GM12891 (cell line): Measurements from ENCODE around the gene DHRS4.
"Not testable (repeated sequence)": the region's sequence is repeated elsewhere in the genome, so short reads cannot be mapped to it uniquely, and the experiment has no call there.

Source experiments
- DNase-seq: peaks from one replicate; pipeline ENCODE4 v3.0.0; 2011; ENCODE audit warnings: low spot score; ENCODE audit not compliant: insufficient read length
- FAIRE-seq: peaks from 2 replicates; lab custom pipeline; 2011; peaks lifted over from hg19 to GRCh38; lab: Jason Lieb, UNC
- PAX5 ChIP-seq: IDR thresholded peaks from 2 replicates; pipeline ENCODE4 v1.6.1; 2011; ENCODE audit warnings: low read length, moderate library complexity, mild to moderate bottlenecking; ENCODE audit not compliant: insufficient read depth, severe bottlenecking
- POLR2A ChIP-seq: IDR thresholded peaks from 2 replicates; pipeline ENCODE4 v1.6.1; 2011; ENCODE audit warnings: low read depth, low read length, control low read depth
- POLR2AphosphoS5 ChIP-seq: IDR thresholded peaks from 2 replicates; pipeline ENCODE4 v1.6.1; 2011; ENCODE audit warnings: low read depth, low read length, control low read depth
- POU2F2 ChIP-seq: IDR thresholded peaks from 2 replicates; pipeline ENCODE4 v1.6.1; 2011; ENCODE audit warnings: low read depth, mild to moderate bottlenecking, control low read depth, low read length, moderate library complexity
- SPI1 ChIP-seq: IDR thresholded peaks from 2 replicates; pipeline ENCODE4 v1.6.1; 2011; ENCODE audit warnings: low read depth, low read length, control low read depth
- TAF1 ChIP-seq: IDR thresholded peaks from 2 replicates; pipeline ENCODE4 v1.6.1; 2011; ENCODE audit warnings: low read depth, low read length, control low read depth

Gene DHRS4

GRCh38 chr14:23961704-23962103, 8.1 kb downstream of the DHRS4 start:
- not testable (repeated sequence) for DNase-seq, FAIRE-seq

GRCh38 chr14:23969130-23969480, 15.5 kb downstream of the DHRS4 start:
- DNase-seq, FAIRE-seq: not testable (repeated sequence)

GRCh38 chr14:23969481-23970282, 16.1 kb downstream of the DHRS4 start:
- peak; percentile 77 for FAIRE-seq
- DNase-seq, result not testable (repeated sequence)

- not testable (repeated sequence) for DNase-seq
- peak; percentile 43 for FAIRE-seq
Observed at GRCh38 chr14:23970283-23970659, 16.7 kb downstream of the DHRS4 start.

GRCh38 chr14:23973178-23973577, 19.6 kb downstream of the DHRS4 start:
- not testable (repeated sequence) for FAIRE-seq, DNase-seq

GRCh38 chr14:23974041-23974440, 20.5 kb downstream of the DHRS4 start:
- not testable (repeated sequence) for FAIRE-seq, DNase-seq

- peak; percentile 28 for FAIRE-seq
- not testable (repeated sequence) for DNase-seq
Observed at GRCh38 chr14:23977208-23977607, 23.6 kb downstream of the DHRS4 start.

- not testable (repeated sequence) for DNase-seq, FAIRE-seq
Observed at GRCh38 chr14:23981951-23982813, 28.6 kb downstream of the DHRS4 start.

GRCh38 chr14:23984891-23985602, 31.5 kb downstream of the DHRS4 start:
- DNase-seq (no peak), FAIRE-seq (no peak)
- TF ChIP-seq POU2F2, result no peak
- TF ChIP-seq POLR2A, result no peak
- TF ChIP-seq PAX5, result no peak
- TF ChIP-seq SPI1, result no peak
- TF ChIP-seq TAF1, result no peak
- TF ChIP-seq POLR2AphosphoS5, result no peak

- not testable (repeated sequence) for FAIRE-seq, DNase-seq
Observed at GRCh38 chr14:23988223-23988606, 34.6 kb downstream of the DHRS4 start.

GRCh38 chr14:23988607-23989363, 35.2 kb downstream of the DHRS4 start, which contains the start of gene DHRS4L2:
DHRS4L2 (plus strand) TSS chr14:23988929; CDS start chr14:23988948, 19 bp downstream.
- DNase-seq, result peak; percentile 37
- not testable (repeated sequence) for FAIRE-seq

- not testable (repeated sequence) for FAIRE-seq, DNase-seq
Observed at GRCh38 chr14:23989734-23990445, 36.3 kb downstream of the DHRS4 start.

GRCh38 chr14:23990961-23991360, 37.4 kb downstream of the DHRS4 start:
- not testable (repeated sequence) for DNase-seq, FAIRE-seq

GRCh38 chr14:23993042-23993441, 39.5 kb downstream of the DHRS4 start:
- not testable (repeated sequence) for DNase-seq, FAIRE-seq

GRCh38 chr14:23996009-23996408, 42.4 kb downstream of the DHRS4 start:
- DNase-seq, FAIRE-seq: not testable (repeated sequence)

- not testable (repeated sequence) for FAIRE-seq, DNase-seq
Observed at GRCh38 chr14:23996825-23997224, 43.3 kb downstream of the DHRS4 start.

- FAIRE-seq, DNase-seq: not testable (repeated sequence)
Observed at GRCh38 chr14:23999640-24000039, 46.1 kb downstream of the DHRS4 start.
